ENCODE results near the gene GALNTL6. TPM values are rescaled to one million over a fixed set of nuclear protein-coding genes. Genes with fewer than 3 reads are reported as not detected.

Gene GALNTL6
- total RNA-seq, 2 donors from 2014 or later = 0.71 TPM; not detected in 1

- no peak for DNase-seq
- Mint-ChIP-seq H3K4me1 (no peaks in the 10 kb centered on the region), H3K36me3 (ENCODE audit: low read depth) (peaks cover 2% of the 10 kb centered on the region), H3K9me3 (peaks cover 25% of the 10 kb centered on the region), H3K4me3 (no peak overlapping the region), H3K27ac (no peak overlapping the region), H3K27me3 (ENCODE audit: insufficient read depth) (no peaks in the 10 kb centered on the region)
- Histone ChIP-seq H3K9me3 (ENCODE audit: control insufficient read depth, low read length) (peaks cover 9% of the 10 kb centered on the region), H3K9ac (ENCODE audit: extremely low read depth, low read length, poor library complexity, severe bottlenecking) (no peak overlapping the region), H3K27ac (ENCODE audit: low read depth, low read length) (no peak overlapping the region), H3K4me1 (ENCODE audit: control insufficient read depth, insufficient read depth, low read length) (no peaks in the 10 kb centered on the region), H3K36me3 (ENCODE audit: control insufficient read depth, insufficient read depth, low read length) (no peaks in the 10 kb centered on the region), H3K27me3 (ENCODE audit: control insufficient read depth, insufficient read depth, low read length, poor library complexity, severe bottlenecking) (no peaks in the 10 kb centered on the region), H3K4me3 (ENCODE audit: low read length) (no peak overlapping the region)
- TF ChIP-seq CTCF (conservative IDR thresholded peaks at IDR 0.05) = peak; percentile 29
- WGBS, 2 experiments (ENCODE audit: insufficient coverage in 1 of 2, insufficient read length in 1 of 2) = 86 to 90% methylated on average over 2 to 3 of the region's 4 CpGs
Measured at GRCh38 chr4:172865531-172866127, 1052.4 kb downstream of the GALNTL6 start.

GRCh38 chr4:172866421-172866820, 1053.2 kb downstream of the GALNTL6 start:
- Mint-ChIP-seq H3K4me1 (no peaks in the 10 kb centered on the region), H3K27ac (no peak overlapping the region), H3K4me3 (no peak overlapping the region), H3K9me3 (peaks cover 25% of the 10 kb centered on the region), H3K27me3 (ENCODE audit: insufficient read depth) (no peaks in the 10 kb centered on the region), H3K36me3 (ENCODE audit: low read depth) (peaks cover 2% of the 10 kb centered on the region)
- Histone ChIP-seq H3K4me1 (ENCODE audit: control insufficient read depth, insufficient read depth, low read length) (no peaks in the 10 kb centered on the region), H3K9me3 (ENCODE audit: control insufficient read depth, low read length) (peaks cover 9% of the 10 kb centered on the region), H3K36me3 (ENCODE audit: control insufficient read depth, insufficient read depth, low read length) (no peaks in the 10 kb centered on the region), H3K27ac (ENCODE audit: low read depth, low read length) (no peak overlapping the region), H3K27me3 (ENCODE audit: control insufficient read depth, insufficient read depth, low read length, poor library complexity, severe bottlenecking) (no peaks in the 10 kb centered on the region), H3K4me3 (ENCODE audit: low read length) (no peak overlapping the region), H3K9ac (ENCODE audit: extremely low read depth, low read length, poor library complexity, severe bottlenecking) (no peak overlapping the region)
- 88 to 100% methylated on average over 3 to 4 of the region's 4 CpGs for WGBS, 2 experiments (ENCODE audit: insufficient coverage in 1 of 2, insufficient read length in 1 of 2)
- no peak for DNase-seq
- no peak for TF ChIP-seq CTCF (conservative IDR thresholded peaks at IDR 0.05)

- Histone ChIP-seq H3K36me3 (ENCODE audit: control insufficient read depth, insufficient read depth, low read length) (no peaks in the 10 kb centered on the region), H3K9me3 (ENCODE audit: control insufficient read depth, low read length) (peaks cover 6% of the 10 kb centered on the region), H3K27me3 (ENCODE audit: control insufficient read depth, insufficient read depth, low read length, poor library complexity, severe bottlenecking) (no peaks in the 10 kb centered on the region), H3K9ac (ENCODE audit: extremely low read depth, low read length, poor library complexity, severe bottlenecking) (no peak overlapping the region), H3K4me3 (ENCODE audit: low read length) (no peak overlapping the region), H3K27ac (ENCODE audit: low read depth, low read length) (no peak overlapping the region), H3K4me1 (ENCODE audit: control insufficient read depth, insufficient read depth, low read length) (no peaks in the 10 kb centered on the region)
- TF ChIP-seq CTCF (conservative IDR thresholded peaks at IDR 0.05) = no peak
- Mint-ChIP-seq H3K4me1 (no peaks in the 10 kb centered on the region), H3K4me3 (no peak overlapping the region), H3K9me3 (peaks cover 12% of the 10 kb centered on the region), H3K36me3 (ENCODE audit: low read depth) (no peaks in the 10 kb centered on the region), H3K27ac (no peak overlapping the region), H3K27me3 (ENCODE audit: insufficient read depth) (no peaks in the 10 kb centered on the region)
- DNase-seq = no peak
- 88 to 93% methylated on average over 1 to 2 of the region's 2 CpGs for WGBS, 2 experiments (ENCODE audit: insufficient coverage in 1 of 2, insufficient read length in 1 of 2)
Measured at GRCh38 chr4:172867835-172868234, 1054.6 kb downstream of the GALNTL6 start.

Data from endodermal cell (in vitro differentiated cells).